OCI-LY7 (cell line): ENCODE results near the gene RASGRP4. TPM values are rescaled to one million over a fixed set of nuclear protein-coding genes. Genes with fewer than 3 reads are reported as not detected.

Experiments used
- BruUV-seq: library from RNA; stranded (reverse); fragments of 400-500 nt; replicated peaks from 2 replicates; lab custom pipeline; 2021; lab: Mats Ljungman, UMichigan
- CTCF ChIA-PET: fragments of 300-600 bp; sonication (Branson Sonifier 250); formaldehyde crosslinking; loops from one replicate; lab custom pipeline; 2022; ENCODE audit warnings: antibody characterized with exemption; ENCODE audit not compliant: unreplicated experiment; lab: Charles Lee
- POLR2A ChIA-PET: fragments of 300-600 bp; sonication (Branson Sonifier 250); formaldehyde crosslinking; loops from one replicate; lab custom pipeline; 2022; ENCODE audit warnings: antibody characterized with exemption; lab: Charles Lee
- DNase-seq: peaks from one replicate; pipeline ENCODE4 v3.0.0-alpha.2; 2015; ENCODE audit warnings: low spot score
- H2AFZ ChIP-seq: fragments of 200-600 bp; sonication (generic), shearing (Covaris generic); 2 replicates; pipeline ENCODE4 v1.6.1; 2014; ENCODE audit warnings: mild to moderate bottlenecking, antibody characterized with exemption, low read length, moderate library complexity
- H3K27ac ChIP-seq: fragments of 200-600 bp; sonication (generic); 2 replicates; pipeline ENCODE4 v1.5.1; 2014; ENCODE audit warnings: mixed run types, low read depth, mild to moderate bottlenecking, moderate library complexity, low read length, inconsistent platforms; ENCODE audit not compliant: poor library complexity, severe bottlenecking
- H3K36me3 ChIP-seq: fragments of 200-600 bp; sonication (generic); 2 replicates; pipeline ENCODE4 v1.6.1; 2014; ENCODE audit warnings: mild to moderate bottlenecking, antibody characterized with exemption, low read length, moderate library complexity, mixed read lengths; ENCODE audit not compliant: insufficient read depth
- H3K4me1 ChIP-seq: fragments of 200-600 bp; sonication (generic); 2 replicates; pipeline ENCODE4 v1.5.1; 2014; ENCODE audit warnings: mild to moderate bottlenecking, low read length; ENCODE audit not compliant: insufficient read depth, poor library complexity, severe bottlenecking
- H3K4me2 ChIP-seq: fragments of 200-600 bp; sonication (generic); 2 replicates; pipeline ENCODE4 v1.6.1; 2014; ENCODE audit warnings: mild to moderate bottlenecking, low read length
- H3K4me3 ChIP-seq: fragments of 200-600 bp; sonication (generic); 2 replicates; pipeline ENCODE4 v1.5.1; 2014; ENCODE audit warnings: mild to moderate bottlenecking, low read depth, low read length; ENCODE audit not compliant: poor library complexity, severe bottlenecking
- H3K79me2 ChIP-seq: fragments of 200-600 bp; sonication (generic); 2 replicates; pipeline ENCODE4 v1.6.1; 2016; ENCODE audit warnings: low read depth, mild to moderate bottlenecking, low read length, moderate library complexity, mixed read lengths; ENCODE audit not compliant: insufficient read depth
- H3K9me2 ChIP-seq: fragments of 200-600 bp; sonication (generic); 2 replicates; pipeline ENCODE4 v1.6.1; 2016; ENCODE audit warnings: mild to moderate bottlenecking, low read length, mixed read lengths; ENCODE audit not compliant: insufficient read depth
- H3K9me3 ChIP-seq: fragments of 200-600 bp; sonication (generic); 2 replicates; pipeline ENCODE4 v1.6.1; 2014; ENCODE audit warnings: mild to moderate bottlenecking, mixed run types, low read length, mixed read lengths
- H4K20me1 ChIP-seq: fragments of 200-600 bp; sonication (generic); 2 replicates; pipeline ENCODE4 v1.6.1; 2014; ENCODE audit warnings: mild to moderate bottlenecking, antibody characterized with exemption, low read length, moderate library complexity, mixed read lengths; ENCODE audit not compliant: insufficient read depth
- CTCF ChIP-seq: fragments of 200-600 bp; sonication (generic); conservative IDR thresholded peaks from 2 replicates; pipeline ENCODE4 v1.5.1; 2014; ENCODE audit warnings: mild to moderate bottlenecking, antibody characterized with exemption, low read length, moderate library complexity, mixed read lengths
- EZH2phosphoT487 ChIP-seq: fragments of 200-600 bp; sonication (generic); IDR thresholded peaks from 2 replicates; pipeline ENCODE4 v1.6.1; 2018; ENCODE audit warnings: low read depth, borderline replicate concordance, mild to moderate bottlenecking, mixed run types, antibody characterized with exemption, low read length, moderate library complexity, mixed read lengths
- intact Hi-C: fragments of 100-400 bp; cut with micrococcal nuclease; formaldehyde crosslinking; loops from one replicate; pipeline ENCODE4 v1.10.0; 2022; ENCODE audit not compliant: unreplicated experiment
- total RNA-seq, 2 experiments: library from RNA; depleted of rRNA in 1 of 2; stranded (reverse); fragments of >200 nt in 1 of 2; shearing (Covaris generic) in 1 of 2; gene quantifications; 2 replicates each; pipeline ENCODE4 v1.2.3, GENCODE V29; 2014 to 2022

The RASGRP4 gene
- total RNA-seq, 2 experiments from 2014 or later, result not detected

DNA sequence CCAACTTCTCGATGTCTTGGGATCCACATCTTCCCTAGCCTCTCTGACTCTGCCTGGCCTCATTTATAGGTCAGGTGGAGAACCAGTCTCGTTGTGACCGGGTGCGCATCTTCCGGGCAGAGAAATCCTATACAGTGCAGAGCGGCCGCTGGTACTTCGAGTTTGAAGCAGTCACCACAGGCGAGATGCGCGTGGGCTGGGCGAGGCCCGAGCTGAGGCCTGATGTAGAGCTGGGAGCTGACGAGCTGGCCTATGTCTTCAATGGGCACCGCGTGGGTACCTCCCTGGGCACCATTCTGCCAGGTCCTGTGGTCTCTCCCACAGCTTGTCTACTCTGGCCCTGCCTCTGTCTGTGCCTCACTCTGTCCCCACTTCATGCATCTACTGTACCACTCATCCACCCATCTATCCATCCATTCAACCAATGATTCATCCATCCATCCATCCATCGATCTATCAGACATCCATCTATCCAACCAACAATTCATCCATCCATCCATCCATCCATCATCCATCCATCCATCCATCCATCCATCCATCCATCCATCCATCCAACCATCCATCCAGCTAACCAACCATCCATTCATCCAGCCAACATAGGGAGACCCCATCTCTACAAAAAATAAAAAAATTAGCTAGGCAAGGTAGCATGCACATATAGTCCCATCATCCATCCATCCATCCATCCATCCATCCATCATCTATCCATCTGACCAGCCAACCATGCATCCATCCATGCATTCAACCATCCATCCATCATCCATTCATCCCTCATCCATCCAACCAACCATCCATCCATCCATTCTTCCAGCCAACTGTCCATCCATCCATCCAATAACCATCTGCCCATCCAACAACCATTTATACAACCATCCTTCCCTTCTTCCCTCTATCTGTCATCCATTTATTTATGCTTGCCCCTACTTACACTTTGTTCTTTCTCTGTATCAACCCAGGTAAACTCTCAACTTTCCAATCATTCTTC lies 41.8 kb upstream of the RASGRP4 start:
- H4K20me1 ChIP-seq, result no peaks in the 10 kb centered on the region
- H3K4me1 ChIP-seq, result no peaks in the 10 kb centered on the region
- DNase-seq, result no peak
- H2AFZ ChIP-seq, result no peak overlapping the region
- no peaks in the 10 kb centered on the region for H3K36me3 ChIP-seq
- H3K9me2 ChIP-seq, result no peaks in the 10 kb centered on the region
- no peak overlapping the region for H3K4me3 ChIP-seq
- no peak overlapping the region for H3K27ac ChIP-seq
- H3K9me3 ChIP-seq, result no peaks in the 10 kb centered on the region
- TF ChIP-seq CTCF (no peak), EZH2phosphoT487 (no peak)
- ChIA-PET CTCF (no interaction called here), POLR2A (no interaction called here)
- intact Hi-C loops, result no loop called here
- H3K4me2 ChIP-seq, result no peak overlapping the region
- no TSS peak for BruUV-seq
- H3K79me2 ChIP-seq, result no peaks in the 10 kb centered on the region

DNA sequence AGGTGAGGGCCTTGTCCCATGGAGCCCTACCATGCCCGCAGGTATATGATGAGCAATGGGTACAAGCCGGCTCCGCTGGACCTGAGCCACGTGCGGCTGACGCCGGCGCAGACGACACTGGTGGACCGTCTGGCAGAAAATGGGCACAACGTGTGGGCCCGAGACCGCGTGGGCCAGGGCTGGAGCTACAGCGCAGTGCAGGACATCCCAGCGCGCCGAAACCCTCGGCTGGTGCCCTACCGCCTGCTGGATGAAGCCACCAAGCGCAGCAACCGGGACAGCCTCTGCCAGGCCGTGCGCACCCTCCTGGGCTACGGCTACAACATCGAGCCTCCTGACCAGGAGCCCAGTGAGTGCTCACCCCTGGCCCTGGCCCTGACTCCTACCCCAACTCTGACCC lies 40.0 kb upstream of the RASGRP4 start:
- ChIA-PET POLR2A (no interaction called here), CTCF (interaction anchor here (0.7 kb wide), 1 partner anchor 109 kb away, joined by 3 read pairs; no protein-coding TSS in a partner anchor)
- no peak for TF ChIP-seq CTCF
- no peak for TF ChIP-seq EZH2phosphoT487
- Histone ChIP-seq H3K4me3 (no peak overlapping the region), H2AFZ (no peak overlapping the region), H3K79me2 (no peaks in the 10 kb centered on the region), H3K36me3 (no peaks in the 10 kb centered on the region), H3K27ac (no peak overlapping the region), H3K9me2 (no peaks in the 10 kb centered on the region), H3K9me3 (no peaks in the 10 kb centered on the region), H3K4me1 (no peaks in the 10 kb centered on the region), H3K4me2 (no peak overlapping the region), H4K20me1 (no peaks in the 10 kb centered on the region)
- no peak for DNase-seq
- intact Hi-C loops, result no loop called here
- BruUV-seq, result no TSS peak
